DMS 273 treated with DMSO at 0.1 percent for 48 hours (cell line): ENCODE results near the gene FPGS.
A peak's percentile ranks its signal among the peaks of the same experiment; 100 is the strongest.
"Not testable (repeated sequence)": the region's sequence is repeated elsewhere in the genome, so short reads cannot be mapped to it uniquely, and the experiment has no call there.

Experiments
- DNase-seq: peaks from one replicate; lab custom pipeline; 2025; lab: John Stamatoyannopoulos, UW

FPGS gene

GRCh38 chr9:127802576-127803443 lies at the start of gene FPGS:
TSS of gene FPGS (plus strand) at chr9:127802882. CDS start at chr9:127802925, 43 bp downstream.
- DNase-seq, result peak; percentile 62

GRCh38 chr9:127753148-127753547 lies 49.5 kb upstream of the FPGS start:
- no peak for DNase-seq

- no peak for DNase-seq
Observed at GRCh38 chr9:127753622-127754021, 49.1 kb upstream of the FPGS start.

- no peak for DNase-seq
Observed at GRCh38 chr9:127754099-127755060, 48.3 kb upstream of the FPGS start.

- no peak for DNase-seq
Observed at GRCh38 chr9:127755061-127756060, 47.3 kb upstream of the FPGS start.

GRCh38 chr9:127756233-127756632 lies 46.4 kb upstream of the FPGS start:
- DNase-seq, result no peak

- not testable (repeated sequence) for DNase-seq
Observed at GRCh38 chr9:127756776-127757175, 45.9 kb upstream of the FPGS start.

GRCh38 chr9:127758843-127759242 lies 43.8 kb upstream of the FPGS start:
- DNase-seq, result no peak

- DNase-seq, result no peak
Observed at GRCh38 chr9:127761061-127761460, 41.6 kb upstream of the FPGS start.

- DNase-seq, result no peak
Observed at GRCh38 chr9:127761491-127761956, 41.2 kb upstream of the FPGS start.

GRCh38 chr9:127762111-127762676 lies 40.5 kb upstream of the FPGS start:
- DNase-seq, result no peak

- no peak for DNase-seq
Observed at GRCh38 chr9:127763918-127764384, 38.7 kb upstream of the FPGS start.

- no peak for DNase-seq
Observed at GRCh38 chr9:127765418-127765817, 37.3 kb upstream of the FPGS start.

GRCh38 chr9:127767410-127767809 lies 35.3 kb upstream of the FPGS start:
- DNase-seq, result no peak

- DNase-seq, result no peak
Observed at GRCh38 chr9:127767909-127768331, 34.8 kb upstream of the FPGS start.

- no peak for DNase-seq
Observed at GRCh38 chr9:127768698-127769097, 34.0 kb upstream of the FPGS start.

GRCh38 chr9:127769101-127769500 lies 33.6 kb upstream of the FPGS start:
- no peak for DNase-seq

GRCh38 chr9:127769929-127770582 lies 32.6 kb upstream of the FPGS start:
- no peak for DNase-seq

- DNase-seq, result no peak
Observed at GRCh38 chr9:127770583-127770904, 32.1 kb upstream of the FPGS start.

GRCh38 chr9:127770905-127771569 lies 31.6 kb upstream of the FPGS start:
- peak; percentile 90 for DNase-seq
